ENCODE measurements around the gene GZMB.

Gene GZMB

DNA sequence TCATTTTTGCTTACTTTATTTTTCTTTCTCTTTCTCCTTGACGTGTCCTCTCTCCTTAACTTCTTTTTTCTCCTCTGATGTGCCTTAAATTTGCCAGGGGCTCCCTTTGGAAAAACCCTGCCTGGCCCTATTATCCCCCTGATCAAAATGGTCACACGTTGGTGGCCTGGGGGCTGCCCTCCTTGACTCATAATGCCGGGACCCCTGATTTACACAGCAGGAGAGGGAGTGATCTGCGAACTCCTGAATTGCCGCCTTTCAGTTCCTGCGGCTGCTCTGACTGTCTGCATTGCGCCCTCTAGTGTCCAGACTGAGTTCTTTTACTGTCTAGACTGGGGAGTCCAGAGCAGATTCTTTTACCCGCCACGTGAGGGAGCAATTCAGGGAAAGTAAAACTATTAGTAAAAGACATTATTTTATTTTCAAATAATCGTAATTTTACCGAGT is 44.8 kb upstream of the GZMB start:
- Histone ChIP-seq H3K4me3 (IDR thresholded peaks at IDR 0.05; ENCODE audit: insufficient read depth, low read depth, low read length) (no peak overlapping the region), H3K4me1 (ENCODE audit: low read depth, poor library complexity, severe bottlenecking) (no peaks in the 10 kb centered on the region), H3K4me2 (peak overlapping the region; percentile 66), H4K20me1 (ENCODE audit: insufficient read depth) (no peaks in the 10 kb centered on the region), H2AFZ (ENCODE audit: low read depth) (peak overlapping the region; percentile 75; the same call in 1 of the 2 replicates), H3K27me3 (ENCODE audit: insufficient read depth, low read depth) (no peaks in the 10 kb centered on the region), H3K27ac (no peak overlapping the region), H3K79me2 (ENCODE audit: insufficient read depth, low read depth) (no peaks in the 10 kb centered on the region), H3K9ac (peak overlapping the region; percentile 37; the same call in 1 of the 2 replicates), H3K36me3 (ENCODE audit: insufficient read depth) (no peaks in the 10 kb centered on the region)
- TF ChIP-seq, protein P1, sequence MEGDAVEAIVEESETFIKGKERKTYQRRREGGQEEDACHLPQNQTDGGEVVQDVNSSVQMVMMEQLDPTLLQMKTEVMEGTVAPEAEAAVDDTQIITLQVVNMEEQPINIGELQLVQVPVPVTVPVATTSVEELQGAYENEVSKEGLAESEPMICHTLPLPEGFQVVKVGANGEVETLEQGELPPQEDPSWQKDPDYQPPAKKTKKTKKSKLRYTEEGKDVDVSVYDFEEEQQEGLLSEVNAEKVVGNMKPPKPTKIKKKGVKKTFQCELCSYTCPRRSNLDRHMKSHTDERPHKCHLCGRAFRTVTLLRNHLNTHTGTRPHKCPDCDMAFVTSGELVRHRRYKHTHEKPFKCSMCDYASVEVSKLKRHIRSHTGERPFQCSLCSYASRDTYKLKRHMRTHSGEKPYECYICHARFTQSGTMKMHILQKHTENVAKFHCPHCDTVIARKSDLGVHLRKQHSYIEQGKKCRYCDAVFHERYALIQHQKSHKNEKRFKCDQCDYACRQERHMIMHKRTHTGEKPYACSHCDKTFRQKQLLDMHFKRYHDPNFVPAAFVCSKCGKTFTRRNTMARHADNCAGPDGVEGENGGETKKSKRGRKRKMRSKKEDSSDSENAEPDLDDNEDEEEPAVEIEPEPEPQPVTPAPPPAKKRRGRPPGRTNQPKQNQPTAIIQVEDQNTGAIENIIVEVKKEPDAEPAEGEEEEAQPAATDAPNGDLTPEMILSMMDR (conservative IDR thresholded peaks at IDR 0.05; ENCODE audit: low read depth, low read length) = peak; percentile 91

DNA sequence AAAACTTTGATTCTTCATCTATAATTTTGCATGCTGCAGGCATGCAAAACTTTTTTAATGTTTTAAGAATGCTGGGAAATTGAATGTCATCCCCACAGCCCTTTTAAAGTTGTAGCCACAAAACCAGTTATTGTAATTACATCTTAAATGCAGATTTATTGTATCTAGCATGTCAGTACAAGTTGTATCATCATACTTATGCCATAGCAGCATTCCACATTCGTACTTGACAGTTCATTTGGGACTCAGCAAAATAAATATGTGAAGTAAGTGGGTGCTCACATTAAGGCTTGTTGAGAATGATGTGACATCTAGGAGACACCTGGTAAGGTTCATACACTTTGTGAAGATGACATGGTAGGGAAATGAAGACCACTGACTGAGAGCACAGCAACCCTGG is 44.0 kb upstream of the GZMB start:
- Histone ChIP-seq H4K20me1 (ENCODE audit: insufficient read depth) (no peaks in the 10 kb centered on the region), H3K36me3 (ENCODE audit: insufficient read depth) (no peaks in the 10 kb centered on the region), H3K27ac (no peak overlapping the region), H3K27me3 (ENCODE audit: insufficient read depth, low read depth) (no peaks in the 10 kb centered on the region), H3K9ac (no peak overlapping the region), H3K4me2 (no peak overlapping the region), H2AFZ (ENCODE audit: low read depth) (no peak overlapping the region), H3K4me1 (ENCODE audit: low read depth, poor library complexity, severe bottlenecking) (no peaks in the 10 kb centered on the region), H3K79me2 (ENCODE audit: insufficient read depth, low read depth) (no peaks in the 10 kb centered on the region), H3K4me3 (IDR thresholded peaks at IDR 0.05; ENCODE audit: insufficient read depth, low read depth, low read length) (no peak overlapping the region)
- TF ChIP-seq, protein P1 (conservative IDR thresholded peaks at IDR 0.05; ENCODE audit: low read depth, low read length) = no peak

DNA sequence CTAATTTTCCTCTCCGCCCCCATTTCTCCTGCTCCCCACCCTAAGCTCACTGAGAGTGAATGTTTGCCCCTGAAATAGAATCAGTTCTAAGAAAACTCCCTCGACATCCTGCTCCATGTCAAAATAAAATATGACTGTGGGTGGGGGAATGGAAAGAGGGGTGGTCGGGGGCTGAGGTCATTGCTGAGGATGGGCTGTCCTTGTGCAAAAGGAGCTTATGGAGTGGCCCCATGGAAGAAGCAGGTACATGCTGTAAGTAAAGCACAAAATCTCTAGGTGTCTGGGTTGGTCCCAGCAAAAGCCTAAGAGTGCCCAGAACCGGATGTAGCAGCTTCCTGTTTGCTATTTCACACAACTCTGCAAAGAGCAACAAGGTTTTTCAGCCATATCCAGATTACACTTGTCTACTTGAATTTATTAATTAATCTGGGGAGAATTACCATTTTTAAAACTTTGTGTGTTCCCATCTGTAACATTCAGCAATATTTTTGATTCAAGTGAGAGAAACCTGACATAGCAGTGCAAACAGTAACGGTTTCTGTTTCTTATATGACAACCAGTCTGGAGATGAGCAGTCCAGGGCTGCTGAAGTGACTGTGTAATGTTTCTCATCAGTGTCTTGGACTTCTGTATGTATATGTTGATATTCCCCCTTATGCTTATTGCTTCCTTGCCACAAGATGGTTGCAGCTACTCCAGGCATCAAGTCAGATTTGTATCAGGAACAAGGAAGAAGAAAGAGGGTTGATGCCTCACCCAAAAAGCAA is 40.4 kb upstream of the GZMB start:
- H3K79me2 ChIP-seq (ENCODE audit: insufficient read depth, low read depth) = no peaks in the 10 kb centered on the region
- no peak overlapping the region for H2AFZ ChIP-seq (ENCODE audit: low read depth)
- H3K4me3 ChIP-seq (IDR thresholded peaks at IDR 0.05; ENCODE audit: insufficient read depth, low read depth, low read length) = no peak overlapping the region
- no peaks in the 10 kb centered on the region for H3K27me3 ChIP-seq (ENCODE audit: insufficient read depth, low read depth)
- TF ChIP-seq, protein P1 (conservative IDR thresholded peaks at IDR 0.05; ENCODE audit: low read depth, low read length) = no peak
- no peak overlapping the region for H3K27ac ChIP-seq
- H3K9ac ChIP-seq = no peak overlapping the region
- no peak overlapping the region for H3K4me2 ChIP-seq
- no peaks in the 10 kb centered on the region for H4K20me1 ChIP-seq (ENCODE audit: insufficient read depth)
- no peaks in the 10 kb centered on the region for H3K36me3 ChIP-seq (ENCODE audit: insufficient read depth)
- no peaks in the 10 kb centered on the region for H3K4me1 ChIP-seq (ENCODE audit: low read depth, poor library complexity, severe bottlenecking)

DNA sequence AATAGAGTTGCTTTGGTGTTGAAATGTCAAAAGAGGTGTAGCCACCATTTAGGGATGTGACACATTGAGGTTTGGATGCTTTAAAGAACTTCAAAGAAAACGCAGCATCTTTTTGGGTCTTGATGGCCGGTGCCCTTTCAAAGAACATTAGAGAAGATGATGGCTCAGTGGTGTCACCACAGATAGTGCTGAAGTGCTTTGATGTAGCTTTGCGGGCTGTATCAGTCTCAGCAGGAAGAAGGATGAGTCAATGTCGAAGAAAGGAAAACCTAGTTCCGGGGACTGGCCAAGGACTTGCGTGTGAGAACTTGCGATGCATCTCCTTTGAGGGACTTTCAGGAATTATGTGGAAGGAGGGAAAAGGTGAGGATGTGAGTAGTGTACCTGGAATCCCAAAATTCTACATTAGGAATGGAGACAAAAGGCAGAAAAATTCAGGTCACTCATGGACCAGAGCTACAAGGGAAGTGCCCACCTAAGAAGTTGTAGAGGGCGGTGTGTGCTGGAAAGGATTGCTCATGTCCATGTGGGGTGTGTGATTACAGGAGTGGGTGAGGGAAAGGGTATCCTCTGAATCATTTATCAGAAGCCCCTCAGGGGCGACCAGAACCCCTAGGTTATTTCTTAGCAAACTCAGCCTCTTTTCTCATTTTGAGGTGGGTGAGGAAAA is 39.7 kb upstream of the GZMB start:
- Histone ChIP-seq H3K36me3 (ENCODE audit: insufficient read depth) (no peaks in the 10 kb centered on the region), H3K27me3 (ENCODE audit: insufficient read depth, low read depth) (no peaks in the 10 kb centered on the region), H3K4me3 (IDR thresholded peaks at IDR 0.05; ENCODE audit: insufficient read depth, low read depth, low read length) (no peak overlapping the region), H3K27ac (no peak overlapping the region), H3K4me1 (ENCODE audit: low read depth, poor library complexity, severe bottlenecking) (no peaks in the 10 kb centered on the region), H3K4me2 (no peak overlapping the region), H4K20me1 (ENCODE audit: insufficient read depth) (no peaks in the 10 kb centered on the region), H3K9ac (no peak overlapping the region), H2AFZ (ENCODE audit: low read depth) (no peak overlapping the region), H3K79me2 (ENCODE audit: insufficient read depth, low read depth) (no peaks in the 10 kb centered on the region)
- TF ChIP-seq, protein P1 (conservative IDR thresholded peaks at IDR 0.05; ENCODE audit: low read depth, low read length) = no peak

Data from KMS-11 (cell line).